Ammon's horn (tissue), 1 donor: ENCODE results near the gene POF1B.

Source experiments
- DNase-seq: peaks from one replicate; pipeline ENCODE4 v3.0.0-alpha.2; 2016; ENCODE audit warnings: low spot score

Gene POF1B

GRCh38 chrX:85243761-85244449, 135.6 kb downstream of the POF1B start, which contains the start of the genes SATL1 and ZNF711:
Gene SATL1, minus strand, starts transcription at chrX:85243779. Its CDS starts 134,811 bp downstream, at chrX:85108968.
Gene ZNF711, plus strand, starts transcription at chrX:85243991. Its CDS starts 3,582 bp downstream, at chrX:85247573.
- peak; percentile 71 for DNase-seq

DNA sequence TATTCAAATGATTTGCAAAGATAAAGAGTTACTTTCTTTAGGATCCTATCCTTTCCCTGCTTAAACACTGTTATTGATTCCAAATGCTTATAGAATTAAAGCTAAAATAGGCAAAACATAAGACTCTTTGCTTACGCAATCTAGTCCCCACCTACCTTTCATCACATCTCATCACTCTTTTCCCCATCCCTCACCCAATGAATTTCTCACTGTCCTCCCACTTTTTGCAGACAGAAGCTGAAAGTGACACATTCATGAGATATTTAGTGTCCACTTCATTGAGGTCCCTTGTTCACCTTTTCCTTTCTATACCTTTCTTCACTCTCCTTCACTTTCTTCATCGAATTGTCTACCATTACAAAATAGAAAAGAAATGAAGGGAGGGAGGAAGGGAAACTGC, 136.3 kb downstream of the POF1B start:
- peak; percentile 2 for DNase-seq
